HG03060 (cell line): Measurements from ENCODE around the gene PRAMEF17.
"Not testable (repeated sequence)": the region's sequence is repeated elsewhere in the genome, so short reads cannot be mapped to it uniquely, and the experiment has no call there.

Source experiments
- ATAC-seq: cut with Tn5 transposase; IDR thresholded peaks from one replicate; pipeline ENCODE4 v1.9.1; 2021; ENCODE audit warnings: low read depth, moderate number of reproducible peaks; ENCODE audit not compliant: unreplicated experiment

The PRAMEF17 gene, protein sequence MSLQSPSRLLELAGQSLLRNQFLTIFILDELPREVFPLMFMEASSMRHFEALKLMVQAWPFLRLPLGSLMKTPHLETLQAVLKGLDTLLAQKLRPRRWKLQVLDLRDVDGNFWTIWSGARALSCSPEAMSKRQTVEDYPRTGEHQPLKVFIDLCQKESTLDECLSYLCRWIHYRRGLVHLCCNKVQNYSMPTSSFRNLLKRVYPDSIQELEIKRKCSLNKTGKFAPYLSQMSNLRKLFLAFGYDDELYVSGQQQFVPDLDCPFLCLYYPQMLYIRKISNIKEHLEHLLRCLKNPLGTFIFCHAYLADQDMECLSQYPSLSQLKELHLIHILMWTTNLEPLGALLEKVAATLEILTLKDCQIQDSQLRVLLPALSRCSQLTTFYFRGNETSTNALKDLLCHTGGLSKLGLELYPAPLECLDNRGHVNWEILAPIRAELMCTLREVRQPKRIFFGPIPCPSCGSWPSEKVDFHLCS

DNA sequence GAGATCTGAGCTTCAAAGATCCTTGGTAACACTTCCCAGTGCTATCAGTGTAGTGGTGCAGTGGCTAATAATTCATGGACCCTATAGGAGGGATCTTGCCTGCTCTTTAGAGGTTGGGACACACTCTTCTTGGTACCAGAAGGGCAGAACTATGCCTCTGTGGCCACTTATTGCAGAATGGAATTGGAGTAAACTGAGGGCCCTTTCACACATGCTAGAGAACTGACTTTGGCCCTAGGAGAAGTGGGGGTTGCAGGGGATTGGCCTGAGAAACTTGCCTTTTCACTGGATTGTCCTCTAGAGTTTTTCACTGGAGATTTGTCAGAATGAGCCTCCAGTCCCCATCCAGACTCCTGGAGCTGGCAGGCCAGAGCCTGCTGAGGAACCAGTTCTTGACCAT is at the start of gene PRAMEF17:
PRAMEF17 (plus strand) TSS at position 301 of the 400 bp plus-strand sequence; CDS start at position 327, 26 bp downstream.
- ATAC-seq, result not testable (repeated sequence)

DNA sequence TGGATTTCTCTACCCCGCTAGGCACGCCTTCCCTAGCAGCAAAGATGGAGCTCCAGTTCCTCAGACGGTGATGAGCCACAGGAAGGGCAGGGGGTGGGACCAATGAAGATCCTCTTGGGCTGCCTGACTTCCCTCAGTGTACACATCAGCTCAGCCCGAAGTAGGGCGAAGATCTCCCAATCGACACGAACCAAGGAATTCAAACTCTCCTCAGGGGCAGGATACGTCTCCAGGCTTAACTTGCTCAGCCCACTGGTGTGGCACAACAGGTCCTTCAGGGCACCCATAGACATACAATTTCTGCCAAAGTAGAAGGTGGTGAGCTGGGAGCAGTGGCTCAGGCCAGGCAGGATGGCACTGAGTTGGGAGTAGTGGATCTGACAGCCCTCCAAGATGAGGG is 46.9 kb upstream of the PRAMEF17 start:
- ATAC-seq, result not testable (repeated sequence)

DNA sequence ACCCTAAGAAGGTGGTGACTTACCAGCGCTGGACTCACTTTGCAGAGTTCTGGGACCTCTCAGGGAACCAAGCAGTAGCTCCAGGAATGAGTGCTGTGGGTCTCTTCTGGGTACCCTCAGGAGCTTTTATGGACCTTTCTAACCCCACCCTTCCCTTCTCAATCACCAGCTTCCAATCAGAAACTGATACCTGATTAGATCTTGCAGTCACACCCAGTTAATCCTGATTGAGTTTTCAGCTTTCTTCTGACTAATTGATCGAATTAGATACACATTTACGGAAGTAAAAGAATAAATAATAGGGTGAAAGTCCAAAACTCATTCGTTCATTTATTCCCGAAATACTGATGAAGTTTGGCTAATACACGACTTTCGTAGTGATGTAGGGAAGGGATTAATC is 42.4 kb upstream of the PRAMEF17 start, which contains the start of gene PRAMEF14:
PRAMEF14 (minus strand) TSS at position 101 of the 400 bp plus-strand sequence. CDS start 1,820 bp downstream, outside the sequence.
- not testable (repeated sequence) for ATAC-seq

DNA sequence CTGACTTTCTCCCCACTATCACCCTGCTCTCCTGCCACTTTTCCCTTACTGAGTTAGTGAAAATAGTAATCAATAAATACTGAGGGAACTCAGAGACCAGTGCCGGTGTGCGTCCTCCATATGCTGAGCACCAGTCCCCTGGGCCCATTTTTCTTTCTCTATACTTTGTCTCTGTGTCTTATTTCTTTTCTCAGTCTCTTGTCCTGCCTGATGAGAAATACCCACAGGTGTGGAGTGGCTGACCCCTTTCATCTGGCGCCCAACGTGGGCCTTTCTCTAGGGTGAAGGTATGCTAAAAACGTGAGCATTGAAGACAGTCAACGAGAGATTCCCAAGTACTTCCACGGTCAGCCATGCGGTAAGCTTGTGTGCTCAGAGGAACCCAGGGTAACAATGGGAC is 36.0 kb upstream of the PRAMEF17 start:
- not testable (repeated sequence) for ATAC-seq

DNA sequence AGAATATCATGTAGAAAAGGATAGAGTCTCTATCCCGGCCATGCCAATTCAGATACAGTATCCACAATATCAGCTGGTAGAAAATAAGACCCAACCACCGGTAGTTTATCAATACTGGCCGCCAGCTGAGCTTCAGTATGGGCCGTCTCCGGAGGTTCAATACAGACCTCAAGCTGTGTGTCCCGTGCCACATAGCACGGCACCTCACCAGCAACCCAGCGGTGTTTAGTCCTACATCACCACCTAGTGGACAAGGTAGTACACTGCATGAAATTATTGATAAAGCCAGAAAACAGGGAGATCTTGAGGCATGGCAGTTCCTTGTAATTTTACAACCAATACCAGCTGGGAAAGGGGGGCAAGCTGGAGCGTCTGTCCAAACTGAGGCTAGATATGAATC is 35.0 kb upstream of the PRAMEF17 start:
- not testable (repeated sequence) for ATAC-seq

DNA sequence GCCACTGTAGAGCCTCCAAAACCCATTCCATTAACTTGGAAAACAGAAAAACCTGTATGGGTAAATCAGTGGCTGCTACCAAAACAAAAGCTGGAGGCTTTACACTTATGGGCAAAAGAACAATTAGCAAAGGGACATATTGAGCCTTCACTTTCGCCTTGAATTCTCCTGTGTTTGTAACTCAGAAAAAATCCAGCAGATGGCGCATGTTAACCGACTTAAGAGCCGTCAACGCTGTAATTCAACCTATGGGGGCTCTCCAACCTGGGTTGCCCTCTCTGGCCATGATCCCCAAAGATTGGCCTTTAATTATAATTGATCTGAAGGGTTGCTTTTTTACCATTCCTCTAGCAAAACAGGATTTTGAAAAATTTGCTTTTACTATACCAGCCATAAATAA is 32.7 kb upstream of the PRAMEF17 start:
- ATAC-seq, result not testable (repeated sequence)

DNA sequence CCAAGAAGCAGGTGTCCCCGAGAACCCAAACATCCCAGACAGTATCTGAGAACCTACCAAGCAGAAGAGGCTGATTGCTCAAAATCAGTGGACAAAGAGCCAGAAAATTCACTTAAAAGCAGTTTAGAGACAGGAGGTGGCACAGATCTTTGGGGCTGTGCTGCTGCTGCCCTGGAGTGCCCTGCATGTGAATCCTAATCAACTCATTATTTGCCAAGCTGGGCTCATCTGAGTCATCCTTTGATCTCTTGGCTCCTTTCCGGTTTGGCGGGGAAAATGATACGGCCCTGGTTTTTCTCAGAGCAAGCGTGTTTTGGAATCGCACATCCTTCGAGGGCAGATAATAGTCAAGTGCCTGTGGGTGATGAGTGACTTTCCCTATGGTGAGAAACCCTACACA is 27.1 kb upstream of the PRAMEF17 start:
- not testable (repeated sequence) for ATAC-seq

DNA sequence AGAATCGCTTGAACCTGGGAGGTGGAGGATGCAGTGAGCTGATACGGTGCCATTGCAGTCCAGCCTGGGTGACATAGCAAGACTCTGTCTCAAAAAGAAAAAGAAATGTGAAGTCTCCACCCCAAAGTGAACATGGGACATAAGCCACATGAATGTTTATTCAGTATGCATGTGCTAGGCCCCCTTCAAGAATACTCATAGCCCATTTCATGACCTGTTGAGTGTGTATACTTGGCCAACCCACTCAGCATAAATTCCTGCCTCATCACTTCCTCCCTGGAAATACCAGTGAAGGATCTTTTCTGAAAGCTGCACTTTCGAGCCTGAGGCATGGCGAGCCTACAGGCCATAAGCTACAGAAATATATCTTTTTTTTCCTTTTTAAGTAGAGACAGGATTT is 24.5 kb upstream of the PRAMEF17 start:
- not testable (repeated sequence) for ATAC-seq

DNA sequence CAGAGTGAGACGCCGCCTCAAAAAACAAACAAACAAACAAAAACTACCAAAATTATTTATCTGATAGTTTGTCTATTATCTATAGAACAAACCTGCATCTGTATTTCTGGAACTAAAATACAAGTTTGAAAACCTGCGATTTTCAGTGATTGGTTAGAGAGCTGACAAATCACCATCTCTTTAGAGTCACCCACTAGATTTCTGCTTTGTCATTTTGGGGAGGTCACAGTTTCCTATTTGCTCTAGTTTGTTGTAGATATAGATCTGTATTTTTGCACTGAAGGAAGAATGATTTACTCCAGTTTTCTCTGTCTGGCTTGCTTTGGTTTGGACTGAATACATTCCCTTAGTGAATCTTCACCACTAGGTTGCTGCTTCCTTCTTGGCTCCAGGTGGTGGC is 22.9 kb upstream of the PRAMEF17 start:
- ATAC-seq, result not testable (repeated sequence)

DNA sequence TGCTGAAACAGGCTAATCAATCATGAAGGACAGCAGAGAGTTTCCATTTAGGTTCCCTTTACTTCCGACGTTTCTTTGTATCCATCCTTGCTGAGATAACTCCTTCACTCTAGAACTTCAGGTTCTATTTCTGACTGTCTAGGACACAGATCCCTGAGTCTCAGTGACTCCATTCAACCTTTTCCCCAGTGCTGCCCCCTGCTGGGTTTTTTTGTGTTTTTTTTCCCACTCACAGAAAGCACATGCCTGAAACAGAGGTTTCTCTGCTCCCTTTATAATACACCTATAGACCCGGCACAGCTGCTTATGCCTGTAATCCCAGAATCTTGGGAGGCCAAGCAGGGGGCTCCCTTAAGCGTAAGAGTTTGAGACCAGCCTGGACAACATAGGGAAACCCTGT is 20.9 kb upstream of the PRAMEF17 start:
- ATAC-seq, result not testable (repeated sequence)

DNA sequence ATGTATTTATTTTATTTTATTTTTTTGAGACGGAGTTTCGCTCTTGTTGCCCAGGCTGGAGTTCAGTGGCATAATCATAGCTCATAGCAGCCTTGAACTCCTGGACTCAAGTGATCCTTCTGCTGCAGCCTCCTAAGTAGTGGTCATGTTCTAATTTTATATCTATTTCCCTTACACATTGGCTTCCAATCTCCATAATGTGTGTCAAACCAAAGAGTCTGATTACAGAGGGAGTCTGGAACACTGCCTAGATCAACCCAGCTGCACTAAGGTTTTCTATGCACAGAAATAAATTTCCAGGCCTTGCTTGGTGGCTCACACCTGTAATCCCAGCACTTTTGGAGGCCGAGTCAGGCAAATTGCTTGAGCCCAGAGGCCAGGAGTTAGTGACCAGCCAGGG is 10.4 kb upstream of the PRAMEF17 start:
- not testable (repeated sequence) for ATAC-seq

DNA sequence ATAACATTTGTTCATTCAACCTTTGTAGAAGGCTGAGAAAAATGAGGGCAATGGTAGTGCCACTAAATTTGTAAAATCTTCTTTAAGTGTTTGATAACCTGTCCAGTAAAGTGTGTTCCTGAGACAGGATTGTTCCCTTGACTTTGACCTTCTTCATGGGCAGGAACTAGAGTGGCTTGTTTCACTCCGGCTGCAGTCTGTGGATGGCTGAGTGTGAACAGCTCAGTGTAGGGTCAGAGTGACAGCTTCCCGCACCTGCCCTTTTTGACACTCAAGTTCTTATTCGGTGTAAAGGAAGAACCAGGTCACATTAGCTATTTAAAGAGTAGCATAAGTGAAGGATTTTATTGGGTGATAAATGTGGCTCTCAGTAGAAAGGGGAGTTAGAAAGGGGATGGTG is 9.1 kb upstream of the PRAMEF17 start:
- not testable (repeated sequence) for ATAC-seq

DNA sequence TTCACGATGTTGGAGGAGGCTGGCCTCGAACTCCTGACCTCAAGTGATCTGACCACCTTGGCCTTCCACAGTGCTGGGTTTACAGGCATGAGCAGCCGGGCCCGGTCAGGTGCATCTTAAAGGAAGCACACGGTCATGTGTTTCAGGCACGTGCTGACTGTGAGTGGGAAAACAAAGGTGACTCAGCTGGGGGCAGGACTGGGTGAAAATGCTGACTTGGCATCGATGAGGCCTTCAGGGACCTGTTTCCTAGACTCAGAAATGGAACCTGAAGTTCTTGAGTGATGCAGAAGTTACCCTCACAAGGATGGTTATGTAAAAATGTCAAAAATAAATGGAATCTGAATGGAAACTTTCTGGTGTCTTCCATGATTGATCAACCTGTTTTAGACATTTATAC is 3.6 kb downstream of the PRAMEF17 start:
- ATAC-seq, result not testable (repeated sequence)

DNA sequence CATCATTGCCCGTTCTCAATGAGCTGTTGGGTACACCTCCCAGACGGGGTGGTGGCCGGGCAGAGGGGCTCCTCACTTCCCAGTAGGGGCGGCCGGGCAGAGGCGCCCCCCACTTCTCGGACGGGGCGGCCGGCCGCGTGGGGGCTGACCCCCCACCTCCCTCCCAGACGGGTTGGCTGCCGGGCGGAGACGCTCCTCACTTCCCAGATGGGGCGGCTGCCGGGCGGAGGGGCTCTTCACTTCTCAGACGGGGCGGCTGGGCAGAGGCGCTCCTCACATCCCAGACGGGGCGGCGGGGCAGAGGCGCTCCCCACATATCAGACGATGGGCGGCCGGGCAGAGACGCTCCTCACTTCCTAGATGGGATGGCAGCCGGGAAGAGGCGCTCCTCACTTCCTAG is 5.3 kb downstream of the PRAMEF17 start:
- ATAC-seq, result not testable (repeated sequence)

DNA sequence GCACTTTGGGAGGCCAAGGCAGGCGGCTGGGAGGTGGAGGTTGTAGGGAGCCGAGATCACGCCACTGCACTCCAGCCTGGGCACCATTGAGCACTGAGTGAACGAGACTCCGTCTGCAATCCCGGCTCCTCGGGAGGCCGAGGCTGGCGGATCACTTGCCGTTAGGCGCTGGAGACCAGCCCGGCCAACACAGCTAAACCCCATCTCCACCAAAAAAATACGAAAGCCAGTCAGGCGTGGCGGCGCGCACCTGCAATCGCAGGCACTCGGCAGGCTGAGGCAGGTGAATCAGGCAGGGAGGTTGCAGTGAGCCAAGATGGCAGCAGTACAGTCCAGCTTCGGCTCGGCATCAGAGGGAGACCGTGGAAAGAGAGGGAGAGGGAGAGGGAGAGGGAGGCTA is 5.9 kb downstream of the PRAMEF17 start:
- not testable (repeated sequence) for ATAC-seq

DNA sequence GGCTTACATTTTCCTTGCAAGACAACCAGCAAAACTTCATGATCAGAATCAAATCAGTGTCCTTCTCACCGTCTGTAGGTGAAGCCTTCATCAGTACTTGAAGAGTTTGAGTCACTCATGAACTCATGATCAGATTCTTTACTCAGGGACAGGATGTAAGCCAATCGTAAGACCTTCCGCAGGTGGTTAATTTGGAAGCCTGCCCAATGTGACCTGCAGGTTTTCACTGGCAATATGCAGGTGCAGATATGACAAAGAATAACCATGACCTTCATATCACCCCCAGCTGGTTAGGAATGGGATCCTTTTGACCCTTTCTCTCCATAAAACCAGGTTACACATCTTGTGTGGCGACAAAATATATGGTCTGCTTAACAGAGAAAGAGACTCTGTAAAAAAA is 18.4 kb downstream of the PRAMEF17 start:
- ATAC-seq, result no peak

DNA sequence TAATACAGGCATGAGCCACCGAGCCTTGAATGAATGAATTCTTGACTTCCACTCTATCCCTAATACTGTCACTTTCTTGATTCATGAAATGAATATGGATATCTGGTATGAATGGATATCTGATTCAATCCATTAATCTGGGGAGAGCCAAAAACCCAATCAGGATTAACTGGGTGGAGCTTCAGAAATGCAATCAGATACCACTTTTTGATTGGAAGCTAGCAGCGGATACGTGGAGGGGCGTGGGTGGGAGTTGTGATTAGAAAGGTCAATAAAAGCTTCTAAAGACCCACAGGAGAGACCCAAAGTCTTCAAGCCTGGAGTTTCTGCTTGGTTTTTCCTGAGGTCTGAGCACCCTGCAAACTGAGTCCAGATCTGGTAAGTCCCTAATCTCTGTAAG is 20.7 kb downstream of the PRAMEF17 start, which contains the start of gene PRAMEF20:
PRAMEF20 (plus strand) TSS at position 301 of the 400 bp plus-strand sequence. CDS start 5,905 bp downstream, outside the sequence.
- ATAC-seq, result not testable (repeated sequence)

DNA sequence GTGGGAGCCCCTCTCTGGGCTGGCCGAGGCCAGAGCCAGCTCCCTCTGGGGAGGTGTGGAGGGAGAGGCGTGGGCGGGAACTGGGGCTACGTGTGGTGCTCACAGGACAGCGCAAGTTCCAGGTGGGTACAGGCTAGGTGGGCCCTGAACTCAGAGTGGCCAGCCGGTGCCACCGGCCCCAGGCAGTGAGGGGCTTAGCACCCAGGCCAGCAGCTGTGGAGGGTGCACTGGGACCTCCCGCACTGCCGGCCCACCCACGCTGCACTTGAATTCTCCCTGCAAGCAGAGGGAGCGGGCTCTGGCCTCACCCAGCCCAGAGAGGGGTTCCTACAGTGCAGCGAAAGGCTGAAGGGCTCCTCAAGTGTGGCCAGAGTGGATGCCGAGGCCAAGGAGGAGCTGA is 41.1 kb downstream of the PRAMEF17 start:
- ATAC-seq, result no peak

DNA sequence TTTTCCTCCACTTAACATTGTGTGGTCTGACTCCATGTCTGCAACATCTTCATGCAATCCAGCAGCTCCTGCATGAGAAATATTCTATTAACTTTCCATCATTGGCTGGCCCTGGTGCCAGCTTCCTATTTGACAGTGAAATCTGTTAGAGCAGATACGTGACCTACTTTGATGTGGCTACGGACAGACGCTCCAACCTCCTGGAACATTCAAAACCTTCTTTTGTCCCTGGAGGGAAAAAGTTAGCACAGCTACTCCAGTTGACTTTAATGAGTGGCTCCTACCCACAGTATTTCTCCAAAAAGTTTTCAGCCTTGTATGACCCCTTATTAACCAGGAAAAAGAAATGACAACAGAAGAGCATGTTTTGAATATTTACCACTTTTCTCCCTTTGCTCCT is 42.8 kb downstream of the PRAMEF17 start:
- no peak for ATAC-seq

DNA sequence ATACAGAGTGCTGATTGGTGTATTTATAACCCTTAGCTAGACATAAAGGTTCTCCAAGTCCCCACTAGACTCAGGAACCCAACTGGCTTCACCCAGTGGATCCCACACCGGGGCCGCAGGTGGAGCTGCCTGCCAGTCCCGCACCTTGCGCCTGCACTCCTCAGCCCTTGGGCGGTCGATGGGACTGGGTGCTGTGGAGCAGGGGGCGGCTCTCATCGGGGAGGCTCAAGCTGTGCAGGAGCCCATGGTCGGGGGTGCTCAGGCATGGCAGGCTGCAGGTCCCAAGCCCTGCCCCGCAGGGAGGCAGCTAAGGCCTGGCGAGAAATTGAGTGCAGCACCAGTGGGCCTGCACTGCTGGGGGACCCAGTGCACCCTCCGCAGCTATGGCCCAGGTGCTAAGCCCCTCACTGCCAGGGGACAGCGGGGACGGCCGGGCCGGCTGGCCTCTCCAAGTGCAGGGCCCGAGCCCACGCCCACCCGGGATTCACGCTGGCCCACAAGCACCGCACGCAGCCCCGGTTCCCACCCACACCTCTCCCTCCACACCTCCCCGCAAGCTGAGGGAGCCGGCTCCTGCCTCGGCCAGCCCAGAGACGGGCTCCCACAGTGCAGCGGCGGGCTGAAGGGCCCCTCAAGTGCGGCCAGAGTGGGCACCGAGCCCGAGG is 44.4 kb downstream of the PRAMEF17 start:
- not testable (repeated sequence) for ATAC-seq

DNA sequence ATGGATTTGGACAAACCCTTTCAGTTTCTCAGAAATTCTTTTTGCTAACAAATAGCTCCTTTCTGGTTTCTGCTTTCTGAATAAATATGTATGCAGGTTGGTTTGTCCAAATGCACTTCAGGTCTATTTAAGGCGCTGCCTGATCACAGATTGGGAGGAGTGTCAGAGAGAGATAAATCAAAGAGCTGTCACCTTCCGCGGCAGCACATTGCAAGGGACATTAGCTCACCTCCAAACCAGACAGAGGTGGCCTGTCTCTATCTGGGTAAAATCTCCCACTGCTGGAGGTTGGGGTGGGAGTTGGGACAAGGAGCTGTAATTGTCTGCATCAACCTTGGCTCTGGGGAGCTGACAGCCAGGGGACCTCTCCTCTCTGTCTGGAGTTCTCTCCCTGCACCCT is 46.0 kb downstream of the PRAMEF17 start:
- ATAC-seq, result no peak
